Activated naive CD8-positive, alpha-beta T cell treated with anti-CD3 and anti-CD28 coated beads, Interleukin-2, amount 50 U/mL, for 16 hours (primary cell): ENCODE measurements around the gene REPIN1.

Experiments
- DNase-seq: peaks from one replicate; pipeline ENCODE4 v3.0.0-alpha.2; 2020; ENCODE audit warnings: low read depth, low spot score

The REPIN1 gene

GRCh38 chr7:150337179-150337578, 31.4 kb upstream of the REPIN1 start:
- DNase-seq = no peak

- no peak for DNase-seq
These were observed 31.0 kb upstream of the REPIN1 start for GRCh38 chr7:150337659-150338081.

GRCh38 chr7:150338166-150338829, 30.3 kb upstream of the REPIN1 start:
- DNase-seq = no peak

- no peak for DNase-seq
These were observed 29.2 kb upstream of the REPIN1 start for GRCh38 chr7:150339409-150339809.

GRCh38 chr7:150340024-150340749, 28.4 kb upstream of the REPIN1 start:
- DNase-seq = no peak

GRCh38 chr7:150340875-150341262, 27.8 kb upstream of the REPIN1 start:
- no peak for DNase-seq

GRCh38 chr7:150341263-150342120, 27.1 kb upstream of the REPIN1 start, which contains the start of gene RARRES2:
RARRES2 (minus strand) TSS chr7:150341629; CDS start chr7:150340609, 1,020 bp downstream.
- DNase-seq = no peak

GRCh38 chr7:150342121-150342408, 26.6 kb upstream of the REPIN1 start:
- DNase-seq = no peak

- no peak for DNase-seq
These were observed 25.4 kb upstream of the REPIN1 start for GRCh38 chr7:150343225-150343624.

- DNase-seq = no peak
These were observed 24.3 kb upstream of the REPIN1 start for GRCh38 chr7:150344299-150344698.

GRCh38 chr7:150345012-150345411, 23.6 kb upstream of the REPIN1 start:
- no peak for DNase-seq

- no peak for DNase-seq
These were observed 21.7 kb upstream of the REPIN1 start for GRCh38 chr7:150346922-150347321.

- no peak for DNase-seq
These were observed 16.9 kb upstream of the REPIN1 start for GRCh38 chr7:150351587-150352194.

GRCh38 chr7:150355666-150356059, 13.0 kb upstream of the REPIN1 start:
- DNase-seq = no peak

GRCh38 chr7:150356265-150356897, 12.2 kb upstream of the REPIN1 start:
- DNase-seq = no peak

- no peak for DNase-seq
These were observed 11.4 kb upstream of the REPIN1 start for GRCh38 chr7:150357270-150357669.

- DNase-seq = no peak
These were observed 10.7 kb upstream of the REPIN1 start for GRCh38 chr7:150357771-150358427.

- DNase-seq = no peak
These were observed 10.2 kb upstream of the REPIN1 start for GRCh38 chr7:150358433-150358832.

GRCh38 chr7:150358988-150359621, 9.5 kb upstream of the REPIN1 start:
- DNase-seq = no peak

GRCh38 chr7:150359622-150360362, 8.8 kb upstream of the REPIN1 start:
- DNase-seq = no peak
